COR-L47 (cell line): ENCODE data around the gene KCNS1.

ENCODE experiments used
- DNase-seq: peaks from one replicate; lab custom pipeline; 2025; lab: John Stamatoyannopoulos, UW

KCNS1 gene

DNA sequence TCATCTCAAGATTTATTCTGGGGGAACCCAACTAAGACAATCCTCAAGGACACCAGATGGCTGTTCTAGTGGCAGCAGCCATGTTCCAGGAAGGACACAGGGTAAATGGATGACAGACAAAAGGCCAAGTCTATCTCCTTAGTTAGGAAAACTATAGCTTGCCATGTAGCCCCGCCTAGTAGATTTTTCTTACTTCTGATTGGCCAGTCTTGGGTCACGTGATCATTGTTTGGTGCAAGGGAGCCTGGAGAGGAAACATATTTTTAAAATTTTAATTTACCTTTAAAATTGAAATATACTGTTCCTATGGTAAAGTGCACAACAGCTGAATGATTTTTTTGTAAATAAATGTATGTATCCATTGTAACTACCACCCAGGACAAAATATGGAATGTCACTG is 4.4 kb upstream of the KCNS1 start:
- no peak for DNase-seq

DNA sequence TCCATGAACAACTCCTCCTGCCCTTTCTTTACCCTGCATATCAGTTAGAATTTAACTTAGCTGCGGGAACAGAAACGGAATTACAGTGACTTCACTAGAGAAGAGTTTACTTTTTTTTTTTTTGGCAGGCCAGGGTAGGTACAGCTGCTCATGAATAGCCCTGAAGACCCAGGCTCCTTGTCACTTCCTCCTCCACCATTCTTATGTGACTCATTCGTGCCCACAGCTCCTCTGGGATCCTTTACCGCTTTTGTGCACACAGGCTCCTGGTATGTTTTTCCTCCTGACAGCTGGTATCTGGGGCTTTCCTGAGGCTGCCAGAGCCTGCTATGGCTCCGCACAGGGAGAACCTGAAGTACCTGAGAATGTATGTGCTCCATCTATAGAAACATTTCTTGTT is 3.9 kb upstream of the KCNS1 start:
- DNase-seq, result no peak

DNA sequence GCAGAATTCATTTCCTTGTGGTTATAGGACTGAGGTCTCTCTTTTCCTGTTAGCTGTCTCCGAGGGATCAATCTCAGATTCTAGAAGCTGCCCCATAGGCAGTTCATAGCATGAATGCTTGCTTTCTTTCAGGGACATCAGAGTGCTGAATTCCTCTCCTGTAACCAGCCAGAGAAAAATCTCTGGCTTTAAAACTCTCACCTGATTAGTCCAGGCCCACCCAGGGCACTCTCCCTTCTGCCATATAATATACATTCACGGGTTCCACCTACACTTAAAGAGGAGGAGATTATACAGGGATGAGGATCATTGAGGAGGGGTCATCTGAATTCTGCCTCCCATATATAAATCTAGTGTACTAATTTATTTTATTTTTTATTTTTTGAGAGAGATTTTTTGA is 2.1 kb upstream of the KCNS1 start:
- DNase-seq, result no peak

DNA sequence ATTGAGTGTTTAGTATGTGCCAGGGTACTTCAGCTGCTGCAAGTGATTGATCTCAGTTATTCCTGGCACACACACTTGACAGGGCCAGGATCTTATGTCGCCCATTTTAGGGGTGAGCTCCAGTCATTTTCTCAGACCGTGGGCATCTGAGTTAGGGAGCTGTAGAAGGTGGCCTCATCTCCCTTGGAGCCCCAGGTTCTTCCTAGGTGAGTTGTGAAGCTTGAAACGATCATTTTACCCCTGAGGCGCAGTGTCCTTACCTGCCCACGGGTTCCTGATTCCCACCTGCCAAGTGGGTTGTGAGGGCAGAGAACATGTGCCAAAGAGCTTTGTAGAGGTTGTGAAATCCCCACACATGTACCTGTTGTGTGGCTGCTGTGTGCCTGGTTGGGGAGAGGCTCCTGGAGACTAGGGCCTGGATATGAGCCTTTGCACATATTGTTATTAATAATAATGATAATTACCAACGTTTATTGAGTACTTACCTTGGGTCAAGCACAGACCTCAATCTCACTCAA is 465 bp upstream of the KCNS1 start:
- DNase-seq, result no peak

DNA sequence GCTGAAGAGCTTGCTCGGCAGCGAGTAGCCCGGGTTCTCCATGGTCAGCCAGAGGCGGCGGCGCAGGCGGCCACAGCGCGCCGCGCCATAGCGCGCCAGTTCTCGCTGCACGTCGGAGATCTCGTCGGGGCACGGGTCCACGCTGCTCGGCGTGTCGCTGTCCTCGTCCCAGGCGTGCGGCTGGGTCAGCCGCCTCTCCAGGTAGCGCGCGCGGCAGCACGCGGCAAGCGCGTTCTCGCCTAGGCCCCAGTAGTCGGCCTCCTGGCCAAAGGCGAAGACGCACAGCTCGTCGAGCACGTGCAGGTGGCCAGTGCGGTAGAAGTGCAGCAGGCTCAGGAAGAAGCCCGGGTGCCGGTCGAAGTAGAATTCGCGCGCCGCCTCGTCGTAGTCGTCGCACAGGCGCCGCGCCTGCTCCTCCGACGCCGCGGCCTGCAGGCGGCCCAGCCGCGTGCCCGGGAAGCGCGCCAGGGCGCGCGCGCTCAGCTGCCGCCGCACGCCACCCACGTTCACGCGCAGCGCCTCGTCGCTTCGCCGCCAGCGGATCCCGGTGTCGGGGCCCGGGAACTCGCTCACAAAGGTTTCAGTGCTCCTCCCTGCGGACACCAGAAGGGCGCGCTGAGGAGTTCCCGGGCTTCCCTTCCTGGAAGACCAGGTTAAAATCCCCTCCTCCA is 2.7 kb downstream of the KCNS1 start:
- no peak for DNase-seq

DNA sequence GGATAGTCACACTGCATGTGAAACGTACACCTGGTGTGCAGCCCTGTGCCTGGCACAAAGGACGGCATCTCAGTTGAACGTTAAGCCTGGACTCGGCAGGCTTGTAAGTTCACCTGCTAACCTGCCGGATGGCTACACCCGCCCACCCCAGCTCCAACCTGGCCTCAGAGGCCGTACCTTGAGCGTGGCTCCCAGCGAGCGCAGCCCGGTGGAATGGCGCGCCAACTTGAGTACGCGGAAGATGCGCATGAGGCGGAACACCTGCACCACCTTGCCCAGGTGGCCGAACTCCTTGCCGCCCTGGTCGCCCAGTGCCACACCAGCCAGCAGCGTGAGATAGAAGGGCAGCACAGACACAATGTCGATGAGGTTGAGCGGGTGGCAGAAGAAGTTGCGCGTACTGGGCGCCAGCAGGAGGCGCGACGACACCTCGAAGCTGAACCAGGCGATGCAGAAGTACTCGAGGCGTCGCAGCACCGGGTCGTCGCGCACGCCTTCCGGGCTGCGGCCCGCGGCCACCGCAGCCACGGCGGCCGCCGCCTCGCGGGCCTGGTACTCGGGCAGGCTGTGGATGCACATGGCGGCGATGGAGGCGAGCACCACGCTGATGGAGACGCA is 3.3 kb downstream of the KCNS1 start:
- no peak for DNase-seq

DNA sequence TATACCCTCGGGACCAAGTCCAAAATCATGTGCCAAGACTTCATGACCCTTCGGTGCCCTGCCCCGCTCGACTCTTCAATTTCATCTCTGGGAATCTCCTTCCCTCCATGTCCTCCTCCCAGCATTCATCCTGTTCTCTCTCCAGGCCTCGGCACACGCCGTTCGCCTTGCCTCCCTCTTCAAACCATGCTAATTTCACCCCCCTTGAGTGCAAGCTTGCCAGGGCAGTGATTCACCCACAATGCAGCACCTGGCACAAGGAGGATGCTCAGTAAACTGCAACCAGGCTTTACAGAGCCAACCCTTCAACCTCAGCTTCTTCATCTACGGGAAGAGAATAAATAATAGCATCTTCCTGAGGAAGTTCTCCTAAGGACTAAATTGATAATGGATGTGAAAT is 4.1 kb downstream of the KCNS1 start:
- DNase-seq, result no peak

DNA sequence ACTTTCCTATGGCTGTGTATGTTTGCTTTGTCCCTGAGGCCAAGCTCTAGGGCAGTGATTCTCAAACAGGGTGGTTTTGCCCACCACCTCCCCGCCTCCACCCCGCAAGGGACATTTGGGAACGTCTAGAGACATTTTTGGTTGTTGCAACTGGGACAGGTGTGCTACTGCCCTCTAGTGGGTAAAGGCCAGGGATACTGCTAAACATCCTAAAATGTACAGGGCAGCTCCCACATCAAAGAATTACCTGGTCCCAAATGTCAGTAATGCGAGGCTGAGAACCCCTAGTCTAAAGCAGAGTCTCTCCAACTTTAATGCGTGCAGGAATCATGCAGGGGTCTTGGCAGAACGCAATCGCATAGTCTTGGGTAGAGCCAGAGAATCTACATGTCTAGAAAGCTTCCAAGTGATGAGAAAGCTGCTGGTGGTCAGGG is 5.1 kb downstream of the KCNS1 start:
- peak; percentile 23 for DNase-seq

DNA sequence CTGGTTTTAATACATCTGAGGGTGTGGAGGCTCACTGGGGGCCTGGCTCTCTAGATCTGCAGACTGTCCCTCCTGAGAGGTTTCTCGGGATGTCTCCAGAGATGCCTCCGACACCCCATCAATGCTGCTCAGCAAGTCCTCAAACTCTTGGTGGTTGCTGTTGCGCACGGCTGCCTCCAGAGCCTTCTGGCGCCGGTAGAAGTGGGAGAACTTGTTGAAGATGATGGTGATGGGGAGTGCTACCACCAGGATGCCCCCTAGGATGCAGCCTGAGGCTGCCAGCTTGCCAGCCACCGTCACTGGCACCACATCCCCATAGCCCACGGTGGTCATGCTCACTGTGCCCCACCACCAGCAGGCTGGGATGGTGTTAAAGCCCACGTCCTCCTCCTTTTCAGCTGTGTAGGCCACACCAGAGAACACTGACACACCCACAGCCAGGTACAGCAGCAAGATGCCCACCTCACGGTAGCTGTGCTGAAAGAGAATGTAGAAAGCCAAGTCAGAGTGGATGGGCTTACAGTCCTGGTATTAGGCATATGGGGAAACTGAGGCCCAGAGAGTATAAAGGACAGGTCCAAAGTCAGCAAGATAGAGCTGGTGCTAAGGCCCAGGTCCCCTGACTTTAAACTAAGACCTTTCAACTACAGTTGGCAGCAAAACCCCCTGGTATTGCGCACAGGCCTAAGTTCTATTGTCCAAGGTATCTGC is 5.9 kb downstream of the KCNS1 start:
- no peak for DNase-seq

DNA sequence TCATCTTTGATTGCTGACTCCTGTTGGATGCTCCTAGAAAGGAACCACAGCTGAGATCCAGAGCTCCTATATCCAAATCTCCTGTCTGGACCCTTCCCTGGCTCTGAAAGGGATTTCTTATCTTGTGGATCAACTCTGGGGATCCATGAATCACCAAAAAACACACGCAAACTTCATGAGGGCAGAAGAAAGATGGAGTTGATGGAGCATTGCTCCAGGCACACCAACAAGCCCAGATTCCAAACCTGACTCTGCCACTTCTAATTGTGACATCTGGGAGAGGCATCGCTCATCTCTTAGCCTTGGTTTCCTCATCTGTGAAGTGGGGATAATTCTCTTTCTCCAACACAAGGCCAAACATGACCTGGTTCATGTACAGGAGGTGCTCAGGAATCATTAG is 6.7 kb downstream of the KCNS1 start:
- DNase-seq, result no peak

DNA sequence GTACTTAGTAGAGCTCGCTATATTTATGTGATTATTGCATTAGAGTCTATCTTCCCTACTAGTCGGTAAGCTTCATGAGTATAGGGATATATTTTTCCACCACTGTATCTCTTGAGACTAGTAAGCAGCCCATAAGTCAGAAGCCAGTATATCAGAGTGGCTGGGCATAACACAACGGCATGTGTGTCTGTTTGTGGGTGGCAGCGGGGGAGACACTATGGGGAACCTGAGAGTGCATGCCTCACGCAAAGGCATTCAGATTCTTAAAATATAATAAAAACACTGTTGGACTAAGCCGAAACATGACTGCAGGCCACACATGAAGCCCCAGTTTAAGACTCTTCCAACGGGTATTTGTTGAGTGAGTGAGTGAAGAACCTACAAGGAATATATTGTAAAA is 8.0 kb downstream of the KCNS1 start:
- DNase-seq, result no peak

DNA sequence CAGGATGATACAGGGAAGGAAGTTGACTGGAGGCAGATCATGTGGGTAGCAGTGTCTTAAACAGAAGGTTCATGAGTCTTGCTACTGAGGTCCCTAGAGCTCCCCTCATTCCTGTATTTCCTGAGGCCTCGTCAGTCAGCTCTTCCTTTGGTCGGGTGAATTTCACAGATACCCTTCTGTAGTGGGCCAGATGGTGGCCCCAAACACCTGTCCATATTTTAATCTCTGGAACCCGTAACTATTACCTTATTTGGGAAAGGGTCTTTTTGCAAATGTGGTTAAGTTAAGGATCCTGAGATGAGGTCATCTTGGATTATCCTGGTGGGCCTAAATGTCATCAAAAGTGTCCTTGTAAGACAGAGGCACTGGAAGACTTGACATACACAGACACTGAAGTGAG is 9.6 kb downstream of the KCNS1 start:
- no peak for DNase-seq

DNA sequence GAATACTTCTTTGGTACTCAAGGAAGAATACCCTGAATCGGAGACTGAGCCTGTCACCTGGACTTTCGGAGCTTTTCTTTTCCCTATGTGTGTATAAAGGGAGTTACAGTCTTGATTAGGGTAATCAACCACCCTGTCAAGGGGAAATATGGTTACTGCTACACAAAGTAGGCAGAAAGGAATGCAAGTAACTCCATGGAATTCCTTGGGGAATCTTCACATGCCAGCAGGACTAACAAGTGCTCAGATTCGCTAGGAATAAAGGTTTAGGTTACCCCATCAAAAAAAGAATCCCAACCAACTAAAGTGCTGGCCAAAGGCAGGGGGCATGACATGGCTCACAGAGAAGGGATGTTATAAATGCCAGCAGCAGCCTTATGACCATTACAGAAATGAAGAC is 10.4 kb downstream of the KCNS1 start:
- no peak for DNase-seq

DNA sequence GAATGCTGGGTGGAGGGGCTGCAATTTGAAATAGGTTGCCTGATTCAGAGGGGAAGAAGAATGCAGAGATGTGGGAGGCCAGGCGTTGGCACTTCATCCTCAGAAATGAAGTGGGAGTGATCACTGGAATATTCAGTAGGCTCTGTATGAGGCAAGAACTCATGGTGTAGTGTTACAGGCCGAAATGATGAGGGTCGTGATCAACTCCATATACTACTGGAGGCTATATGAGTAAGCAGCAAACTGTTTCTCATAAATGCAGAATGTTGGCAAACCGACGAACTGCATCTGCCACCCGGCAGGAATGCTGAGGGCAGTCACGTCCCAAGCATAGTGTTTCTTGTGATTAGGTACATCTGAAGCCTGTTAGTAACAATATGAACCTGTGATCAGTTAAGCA is 12.7 kb downstream of the KCNS1 start:
- no peak for DNase-seq

DNA sequence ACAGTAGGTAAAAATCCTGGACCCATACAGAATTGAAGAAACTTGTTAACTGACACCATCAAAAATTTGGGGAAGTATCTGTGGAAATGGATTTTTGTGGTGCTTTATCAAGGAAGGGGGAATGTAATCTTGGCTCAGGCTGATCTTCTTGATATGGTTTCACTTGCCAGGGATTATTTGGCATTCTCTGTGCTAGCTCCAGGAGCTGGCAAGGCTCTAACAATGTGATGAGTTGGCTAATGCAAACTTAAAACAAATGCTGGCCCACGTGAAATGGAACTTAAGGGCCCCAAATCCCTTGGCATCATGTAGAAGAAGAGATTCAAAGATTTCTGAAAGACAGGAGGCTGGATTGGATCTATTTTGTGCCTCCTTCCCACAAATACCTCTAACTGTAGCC is 13.1 kb downstream of the KCNS1 start:
- DNase-seq, result no peak

DNA sequence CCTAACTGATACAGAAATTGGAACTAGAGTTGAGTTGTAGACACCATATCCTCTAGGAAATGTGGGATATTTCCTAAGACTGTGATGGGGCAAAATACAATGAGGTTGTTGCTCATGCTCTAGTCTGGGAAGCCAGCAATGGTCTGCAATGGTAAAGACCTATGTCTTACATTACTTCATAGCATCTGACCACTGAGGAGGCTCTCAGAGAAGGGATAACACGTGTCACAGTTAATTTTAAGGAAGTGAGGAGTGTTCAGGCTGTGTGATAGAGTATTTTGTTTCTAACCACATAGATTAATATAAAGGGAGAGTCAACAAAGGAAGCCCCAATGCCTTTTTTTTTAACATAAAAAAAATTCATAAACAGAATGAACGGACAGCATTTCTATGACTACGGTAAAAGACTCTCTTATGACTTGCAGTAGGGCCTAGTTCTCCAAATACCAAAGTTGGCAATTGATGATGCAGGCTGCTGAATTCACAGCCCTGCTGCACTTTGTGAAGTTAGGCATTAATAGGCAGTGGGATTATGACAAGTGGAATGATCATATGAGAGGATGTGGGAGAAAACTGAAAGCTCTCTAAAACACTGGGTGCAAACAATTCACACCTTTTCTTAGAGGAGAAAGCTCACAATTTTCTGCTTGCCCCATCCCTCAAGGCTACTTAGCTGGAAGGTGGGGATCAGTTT is 13.7 kb downstream of the KCNS1 start:
- no peak for DNase-seq

DNA sequence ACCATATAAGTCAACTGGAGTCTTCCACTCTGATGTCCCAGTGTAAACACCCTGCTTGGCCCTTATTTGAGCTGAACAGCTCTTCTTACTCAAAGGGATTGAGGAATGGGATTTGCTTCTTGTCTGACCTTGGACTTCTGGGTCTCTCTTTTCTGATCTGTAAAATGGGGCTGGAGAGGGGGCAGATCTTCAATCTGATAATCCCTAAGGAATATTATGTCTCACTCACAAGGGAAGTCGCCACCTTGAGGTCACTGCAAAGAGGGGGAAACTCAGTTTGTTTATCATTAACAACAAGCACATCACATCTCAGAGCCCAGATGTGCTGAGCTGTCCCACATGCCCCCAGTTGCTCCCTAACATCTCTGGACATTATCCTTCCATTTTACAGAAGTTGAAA is 15.1 kb downstream of the KCNS1 start:
- no peak for DNase-seq

DNA sequence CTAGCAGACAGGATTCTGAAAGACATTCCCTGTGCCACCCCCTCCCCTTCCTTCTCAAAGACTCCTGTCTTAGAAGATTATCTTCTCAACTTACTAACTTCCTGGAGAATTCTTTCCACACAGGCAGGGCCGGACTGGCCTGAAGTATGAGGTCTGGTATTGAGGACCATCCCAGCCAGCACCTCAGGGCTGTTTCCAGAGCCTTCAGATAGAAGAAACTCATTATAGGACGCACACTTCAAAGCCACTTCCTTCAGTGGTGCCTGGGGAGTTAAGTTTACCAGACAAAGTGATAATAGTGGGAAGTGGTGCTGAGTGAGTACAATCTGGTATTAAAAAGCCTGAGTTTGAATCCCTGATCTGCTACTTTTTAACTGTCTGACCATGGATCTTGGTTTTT is 15.6 kb downstream of the KCNS1 start:
- no peak for DNase-seq

DNA sequence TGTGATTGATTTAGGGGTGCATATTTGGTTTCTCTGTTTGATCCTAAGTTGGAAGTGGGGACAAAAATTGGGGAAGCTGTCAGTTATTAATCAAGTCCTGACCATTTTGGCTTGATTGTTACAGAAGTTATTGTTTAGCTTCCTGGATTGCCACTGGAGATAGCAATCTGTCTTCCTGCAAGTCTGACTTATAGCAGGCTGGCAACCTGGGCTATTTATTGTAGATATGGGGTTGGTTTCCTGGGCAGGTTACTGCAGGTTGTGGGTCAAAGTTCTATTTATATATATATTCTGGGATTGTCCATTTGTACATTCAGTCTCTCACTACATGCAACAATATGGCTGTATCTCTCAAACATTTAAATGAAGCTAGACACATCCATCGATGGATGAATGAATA is 17.8 kb downstream of the KCNS1 start:
- no peak for DNase-seq

DNA sequence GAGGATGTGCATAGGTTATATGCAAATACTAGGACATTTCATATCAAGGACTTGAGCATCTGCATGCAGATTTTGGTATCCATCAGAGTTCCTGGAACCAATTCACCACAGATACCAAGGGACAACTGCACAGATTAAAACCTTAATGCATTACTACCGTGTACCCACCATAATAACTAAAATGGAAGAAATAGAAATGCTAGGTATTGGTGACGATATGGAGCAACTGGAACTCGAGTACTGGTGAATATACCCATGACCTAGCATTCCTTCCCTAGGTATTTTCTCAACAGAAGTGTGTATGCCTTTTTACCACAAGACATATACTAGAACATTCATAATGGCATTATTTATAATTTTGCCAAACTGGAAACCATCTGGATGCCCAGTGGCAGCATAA is 18.5 kb downstream of the KCNS1 start:
- DNase-seq, result no peak

DNA sequence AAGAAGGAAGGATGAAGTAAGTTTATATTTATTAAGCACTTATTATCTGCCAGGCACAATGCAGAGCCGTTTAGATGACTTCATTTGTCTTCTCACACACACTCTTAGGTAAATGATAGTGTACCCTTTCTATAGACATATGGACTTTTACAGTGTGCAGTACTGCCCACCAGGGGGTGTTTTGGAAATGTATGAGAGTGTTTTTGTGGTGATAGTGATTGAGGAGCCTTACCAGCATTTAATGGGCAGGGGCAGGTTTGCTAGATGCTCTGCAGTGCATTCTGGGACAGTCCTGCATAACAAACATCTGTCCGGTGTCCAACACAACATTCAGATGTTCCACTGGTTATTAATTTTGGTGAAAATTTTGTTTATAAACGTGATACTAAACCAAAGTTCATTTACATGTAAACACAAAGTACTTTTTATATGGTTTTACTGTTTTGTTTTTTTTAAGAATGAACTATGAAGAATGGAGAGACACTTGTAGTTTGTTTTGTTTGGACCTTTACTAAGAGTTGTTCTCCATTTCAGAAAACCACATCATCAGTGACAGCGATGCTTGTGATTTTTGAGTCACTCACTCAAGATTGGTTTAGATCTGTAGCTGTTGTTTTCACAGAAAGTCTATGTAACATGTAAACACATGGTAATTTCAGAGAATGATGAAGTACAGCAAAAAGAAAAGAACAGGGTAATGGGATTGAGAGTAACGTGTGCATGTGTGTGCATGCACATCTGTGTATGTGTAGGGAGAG is 19.9 kb downstream of the KCNS1 start:
- no peak for DNase-seq

DNA sequence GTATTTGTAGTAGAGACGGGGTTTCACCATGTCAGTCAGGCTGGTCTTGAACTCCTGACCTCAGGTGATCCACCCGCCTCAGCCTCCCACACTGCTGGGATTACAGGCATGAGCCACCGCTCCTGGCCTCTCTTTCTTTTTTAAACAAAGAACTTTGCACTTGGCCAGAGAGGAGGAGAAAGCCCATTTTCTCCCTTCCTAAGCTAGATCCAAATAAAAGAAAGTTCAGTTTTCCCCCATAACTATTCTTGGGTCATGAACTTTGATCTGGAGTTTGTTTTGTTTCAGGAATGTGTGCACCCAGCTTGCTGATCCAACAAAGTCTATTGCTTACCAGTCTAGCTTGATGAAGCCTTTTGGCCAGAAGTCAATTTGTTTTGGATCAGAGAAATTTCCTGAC is 23.4 kb downstream of the KCNS1 start:
- DNase-seq, result no peak
